ENCODE measurements around the gene JAKMIP2.
"Not testable (repeated sequence)": the region's sequence is repeated elsewhere in the genome, so short reads cannot be mapped to it uniquely, and the experiment has no call there.

Gene JAKMIP2

DNA sequence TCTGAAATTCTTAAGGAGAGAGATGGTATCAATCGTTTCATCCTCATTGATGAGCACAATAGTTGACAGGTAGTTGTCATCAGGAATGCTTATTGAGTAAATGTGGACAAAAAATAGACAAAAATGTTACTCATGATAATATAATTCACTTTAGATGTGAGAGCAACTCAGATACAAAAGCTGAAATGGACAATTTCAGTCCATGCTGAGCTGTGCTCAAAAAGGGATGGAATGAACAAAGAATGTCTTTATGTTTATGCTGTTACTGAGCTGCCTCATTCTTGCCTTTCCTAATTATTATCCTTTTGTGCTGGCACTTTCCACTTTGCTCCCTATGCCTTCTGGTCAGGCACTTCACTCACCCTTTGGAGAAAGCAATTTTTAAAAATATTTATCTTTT lies 49.5 kb downstream of the JAKMIP2 start:
- TF ChIP-seq, protein P1, sequence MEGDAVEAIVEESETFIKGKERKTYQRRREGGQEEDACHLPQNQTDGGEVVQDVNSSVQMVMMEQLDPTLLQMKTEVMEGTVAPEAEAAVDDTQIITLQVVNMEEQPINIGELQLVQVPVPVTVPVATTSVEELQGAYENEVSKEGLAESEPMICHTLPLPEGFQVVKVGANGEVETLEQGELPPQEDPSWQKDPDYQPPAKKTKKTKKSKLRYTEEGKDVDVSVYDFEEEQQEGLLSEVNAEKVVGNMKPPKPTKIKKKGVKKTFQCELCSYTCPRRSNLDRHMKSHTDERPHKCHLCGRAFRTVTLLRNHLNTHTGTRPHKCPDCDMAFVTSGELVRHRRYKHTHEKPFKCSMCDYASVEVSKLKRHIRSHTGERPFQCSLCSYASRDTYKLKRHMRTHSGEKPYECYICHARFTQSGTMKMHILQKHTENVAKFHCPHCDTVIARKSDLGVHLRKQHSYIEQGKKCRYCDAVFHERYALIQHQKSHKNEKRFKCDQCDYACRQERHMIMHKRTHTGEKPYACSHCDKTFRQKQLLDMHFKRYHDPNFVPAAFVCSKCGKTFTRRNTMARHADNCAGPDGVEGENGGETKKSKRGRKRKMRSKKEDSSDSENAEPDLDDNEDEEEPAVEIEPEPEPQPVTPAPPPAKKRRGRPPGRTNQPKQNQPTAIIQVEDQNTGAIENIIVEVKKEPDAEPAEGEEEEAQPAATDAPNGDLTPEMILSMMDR (IDR thresholded peaks at IDR 0.05; ENCODE audit: low read depth, low read length, missing control alignments) = no peak
- Histone ChIP-seq H3K4me3 (ENCODE audit: low read depth, low read length) (no peak overlapping the region), H3K36me3 (replicated peaks) (no peaks in the 10 kb centered on the region), H3K27ac (no peak overlapping the region), H3K27me3 (replicated peaks) (no peaks in the 10 kb centered on the region)
- DNase-seq = no peak
- in situ Hi-C loops (cut with HindIII; ENCODE audit: low pct_ligation_motif_present, low sequenced_read_pairs) = no loop called here

DNA sequence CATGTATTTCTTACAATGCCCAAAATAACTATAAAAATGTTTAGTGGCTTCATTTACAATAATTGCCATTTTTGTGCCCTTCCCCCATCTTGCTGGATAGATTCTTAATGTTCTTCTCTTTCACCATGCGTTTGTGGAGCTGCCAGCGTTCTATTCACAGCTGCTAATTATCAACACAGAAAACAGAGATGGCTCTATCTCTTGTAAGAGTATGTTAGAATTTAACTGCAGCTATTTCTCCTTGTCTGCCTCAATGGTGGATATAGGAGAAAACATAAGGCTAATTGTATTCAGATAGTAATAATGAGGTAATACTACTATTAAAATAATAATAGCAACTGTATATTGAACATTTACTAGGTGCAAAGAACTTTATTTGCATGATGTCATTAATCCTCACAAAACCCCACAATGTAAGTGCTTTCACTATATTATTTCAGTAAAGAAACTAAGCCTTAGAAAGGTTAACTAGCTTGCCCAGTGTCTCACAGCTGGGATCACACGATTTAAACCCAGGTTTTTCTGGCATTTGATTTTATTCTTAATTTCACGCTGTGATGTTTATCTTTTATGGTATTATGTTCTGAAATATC lies 50.1 kb downstream of the JAKMIP2 start:
- H3K27ac ChIP-seq = no peak overlapping the region
- no peak overlapping the region for H3K4me3 ChIP-seq (ENCODE audit: low read depth, low read length)
- no peak for DNase-seq
- in situ Hi-C loops (cut with HindIII; ENCODE audit: low pct_ligation_motif_present, low sequenced_read_pairs) = no loop called here
- H3K36me3 ChIP-seq (replicated peaks) = no peaks in the 10 kb centered on the region
- H3K27me3 ChIP-seq (replicated peaks) = no peaks in the 10 kb centered on the region
- TF ChIP-seq, protein P1 (IDR thresholded peaks at IDR 0.05; ENCODE audit: low read depth, low read length, missing control alignments) = no peak

DNA sequence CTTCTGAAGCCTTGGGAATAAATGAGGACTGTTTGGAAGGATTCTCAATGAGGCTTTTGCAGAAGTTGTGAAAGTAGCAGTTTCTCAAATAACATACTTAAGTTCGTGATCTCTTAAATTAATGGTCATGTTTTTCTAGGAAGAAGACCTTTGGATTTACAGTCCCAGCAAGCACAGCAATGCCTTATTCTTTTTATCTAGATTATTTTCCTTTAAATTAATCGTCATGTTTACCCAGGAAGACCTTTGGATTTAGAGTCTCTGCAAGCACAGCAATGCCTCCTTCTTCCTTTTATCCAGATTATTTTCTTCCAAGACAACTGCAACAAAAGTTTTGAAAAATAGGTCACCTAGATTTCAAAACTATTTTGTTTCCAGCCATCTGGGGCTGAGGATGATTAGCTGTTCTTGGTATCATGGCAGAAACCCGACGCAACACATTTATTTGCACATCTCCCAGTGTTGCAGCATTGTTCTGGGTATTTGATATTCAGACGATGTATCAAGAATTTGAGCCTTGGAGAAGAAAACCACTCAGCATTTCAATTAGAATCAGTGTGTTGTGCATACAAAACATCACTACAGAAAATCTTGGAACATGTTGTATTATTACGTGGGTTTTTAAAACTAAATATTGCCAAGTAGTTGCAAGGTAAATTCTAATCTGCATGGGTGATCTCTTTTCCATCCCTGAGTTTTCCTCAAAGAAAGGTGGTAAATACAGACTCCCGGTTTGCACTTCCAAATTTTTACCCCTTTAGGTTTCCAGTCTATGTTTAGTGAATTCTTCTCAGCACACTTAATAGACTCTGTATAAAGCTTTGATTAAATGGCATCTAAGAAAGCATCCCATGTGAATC lies 50.9 kb downstream of the JAKMIP2 start:
- Histone ChIP-seq H3K27ac (no peak overlapping the region), H3K27me3 (replicated peaks) (no peaks in the 10 kb centered on the region), H3K4me3 (ENCODE audit: low read depth, low read length) (no peak overlapping the region), H3K36me3 (replicated peaks) (no peaks in the 10 kb centered on the region)
- TF ChIP-seq, protein P1 (IDR thresholded peaks at IDR 0.05; ENCODE audit: low read depth, low read length, missing control alignments) = no peak
- DNase-seq = no peak
- in situ Hi-C loops (cut with HindIII; ENCODE audit: low pct_ligation_motif_present, low sequenced_read_pairs) = no loop called here

DNA sequence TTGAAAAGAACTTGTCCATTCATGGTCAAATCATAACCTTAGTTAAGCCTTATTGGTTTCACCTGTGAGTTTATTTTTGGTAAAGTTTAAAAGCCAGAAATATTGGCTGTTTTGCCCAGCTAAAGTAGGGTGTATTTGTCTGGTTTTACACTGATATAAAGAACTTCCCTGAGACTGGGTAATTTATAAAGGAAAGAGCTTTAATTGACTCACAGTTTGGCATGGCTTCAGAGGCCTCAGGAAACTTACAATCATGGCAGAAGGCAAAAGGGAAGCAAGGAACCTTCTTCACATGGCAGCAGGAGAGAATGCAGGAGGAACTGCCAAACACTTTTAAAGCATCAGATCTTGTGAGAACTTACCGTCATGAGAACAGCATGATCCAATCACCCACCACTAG lies 55.3 kb downstream of the JAKMIP2 start:
- Histone ChIP-seq H3K36me3 (replicated peaks) (no peaks in the 10 kb centered on the region), H3K4me3 (ENCODE audit: low read depth, low read length) (no peak overlapping the region), H3K27ac (no peak overlapping the region), H3K27me3 (replicated peaks) (no peaks in the 10 kb centered on the region)
- no peak for DNase-seq
- in situ Hi-C loops (cut with HindIII; ENCODE audit: low pct_ligation_motif_present, low sequenced_read_pairs) = no loop called here
- TF ChIP-seq, protein P1 (IDR thresholded peaks at IDR 0.05; ENCODE audit: low read depth, low read length, missing control alignments) = no peak

DNA sequence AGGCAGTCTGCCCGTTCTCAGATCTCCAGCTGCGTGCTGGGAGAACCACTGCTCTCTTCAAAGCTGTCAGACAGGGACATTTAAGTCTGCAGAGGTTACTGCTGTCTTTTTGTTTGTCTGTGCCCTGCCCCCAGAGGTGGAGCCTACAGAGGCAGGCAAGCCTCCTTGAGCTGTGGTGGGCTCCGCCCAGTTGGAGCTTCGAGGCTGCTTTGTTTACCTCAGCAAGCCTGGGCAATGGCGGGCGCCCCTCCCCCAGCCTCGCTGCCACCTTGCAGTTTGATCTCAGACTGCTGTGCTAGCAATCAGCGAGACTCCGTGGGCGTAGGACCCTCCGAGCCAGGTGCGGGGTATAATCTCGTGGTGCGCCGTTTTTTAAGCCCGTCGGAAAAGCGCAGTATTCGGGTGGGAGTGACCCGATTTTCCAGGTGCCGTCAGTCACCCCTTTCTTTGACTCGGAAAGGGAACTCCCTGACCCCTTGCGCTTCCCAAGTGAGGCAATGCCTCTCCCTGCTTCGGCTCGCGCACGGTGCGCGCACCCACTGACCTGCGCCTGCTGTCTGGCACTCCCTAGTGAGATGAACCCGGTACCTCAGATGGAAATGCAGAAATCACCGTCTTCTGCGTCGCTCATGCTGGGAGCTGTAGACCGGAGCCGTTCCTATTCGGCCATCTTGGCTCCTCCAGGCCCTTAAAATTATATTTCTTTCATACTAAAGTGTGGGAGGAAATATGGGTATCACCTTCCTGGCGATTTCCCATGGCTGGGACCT lies 61.2 kb downstream of the JAKMIP2 start:
- H3K4me3 ChIP-seq (ENCODE audit: low read depth, low read length); H3K36me3 ChIP-seq (replicated peaks); H3K27me3 ChIP-seq (replicated peaks); in situ Hi-C loops (cut with HindIII; ENCODE audit: low pct_ligation_motif_present, low sequenced_read_pairs); DNase-seq; H3K27ac ChIP-seq: not testable (repeated sequence)

All from brain microvascular endothelial cell (primary cell).